ENCODE measurements around the gene ZSCAN9.

The ZSCAN9 gene

DNA sequence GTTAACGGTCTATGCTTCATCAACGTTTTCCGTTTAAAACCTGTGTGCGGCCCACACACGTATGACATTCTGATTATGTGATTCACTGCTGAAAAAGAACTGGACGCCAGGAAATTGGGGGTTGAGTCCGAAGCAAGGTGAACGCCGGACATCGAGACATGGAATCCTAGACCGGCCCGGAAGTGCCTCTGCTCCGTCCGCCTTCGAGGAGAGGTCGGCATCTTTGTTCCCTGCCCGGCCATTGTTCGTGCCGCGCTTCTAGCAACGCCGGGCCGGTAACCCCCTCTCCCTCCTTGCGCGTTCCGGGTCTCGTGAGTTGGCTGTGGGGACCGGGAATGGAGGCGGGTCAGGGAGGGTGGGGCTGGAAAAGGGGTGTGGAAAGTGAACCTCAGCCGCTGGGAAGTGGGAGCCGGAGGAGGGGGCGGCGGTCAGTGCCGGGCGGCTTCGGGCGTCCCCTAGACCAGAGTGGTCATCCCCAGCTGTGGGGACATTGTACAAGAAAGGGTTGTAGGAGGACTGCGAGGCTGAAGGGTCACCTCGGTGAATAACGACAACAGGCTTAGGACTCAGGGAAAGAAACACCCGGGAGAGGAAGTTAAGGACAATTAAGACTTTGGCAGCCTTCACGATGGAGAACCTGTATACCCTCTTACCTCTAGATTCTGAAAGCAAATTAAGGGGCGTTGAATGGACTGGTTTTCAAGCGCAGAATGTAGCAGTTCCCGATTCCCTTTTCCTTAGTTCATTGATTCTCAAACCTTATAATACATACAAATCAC, at the start of gene ZSCAN9:
ZSCAN9 (plus strand) TSS at position 220 of the 779 bp plus-strand sequence. CDS start 1,810 bp downstream, outside the sequence.
- no peak for DNase-seq (ENCODE audit: low read depth in 2 of 2)

DNA sequence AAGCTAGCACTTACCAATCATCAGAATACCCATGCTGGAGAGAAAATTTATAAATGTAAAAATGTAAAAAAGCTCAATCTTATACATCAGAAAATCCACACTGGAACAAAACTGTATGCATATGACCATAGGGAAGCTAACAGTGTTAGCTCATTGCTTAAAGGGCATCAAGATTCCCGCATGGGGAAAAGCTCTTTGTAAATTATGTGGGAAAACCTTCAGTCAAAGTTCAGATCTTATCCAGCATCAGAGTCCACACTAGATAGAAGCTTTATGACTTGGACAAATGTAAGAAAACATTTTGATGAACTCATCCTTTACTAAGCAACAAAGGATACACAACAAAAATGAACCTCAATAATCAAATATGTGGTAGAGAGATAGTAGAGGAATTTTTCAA, 48.7 kb upstream of the ZSCAN9 start:
- DNase-seq (ENCODE audit: low read depth in 2 of 2), result no peak

GRCh38 chr6:28182255-28182654, 42.8 kb upstream of the ZSCAN9 start:
- no peak for DNase-seq (ENCODE audit: low read depth in 2 of 2)

- no peak for DNase-seq (ENCODE audit: low read depth in 2 of 2)
These were observed 36.7 kb upstream of the ZSCAN9 start for GRCh38 chr6:28188111-28188979.

DNA sequence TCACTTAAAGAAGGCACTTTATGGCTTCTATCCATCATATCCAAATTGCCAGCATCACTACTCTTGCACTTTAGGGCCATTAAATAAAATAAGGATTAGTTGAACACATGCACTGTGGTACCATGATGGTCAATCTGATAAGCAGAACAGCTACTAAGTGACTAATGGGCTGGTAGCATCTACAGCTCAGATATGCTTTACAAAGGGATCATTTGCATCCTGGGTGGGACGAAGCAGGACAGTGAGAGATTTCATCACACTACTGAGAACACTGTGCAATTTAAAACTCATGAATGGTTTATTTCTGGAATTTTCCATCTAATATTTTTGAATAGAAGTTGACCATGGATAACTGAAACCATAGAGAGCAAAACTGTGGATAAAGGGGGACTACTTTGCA, 25.1 kb upstream of the ZSCAN9 start:
- DNase-seq (ENCODE audit: low read depth in 2 of 2), result no peak

GRCh38 chr6:28203201-28203600, 21.9 kb upstream of the ZSCAN9 start:
- no peak for DNase-seq (ENCODE audit: low read depth in 2 of 2)

DNA sequence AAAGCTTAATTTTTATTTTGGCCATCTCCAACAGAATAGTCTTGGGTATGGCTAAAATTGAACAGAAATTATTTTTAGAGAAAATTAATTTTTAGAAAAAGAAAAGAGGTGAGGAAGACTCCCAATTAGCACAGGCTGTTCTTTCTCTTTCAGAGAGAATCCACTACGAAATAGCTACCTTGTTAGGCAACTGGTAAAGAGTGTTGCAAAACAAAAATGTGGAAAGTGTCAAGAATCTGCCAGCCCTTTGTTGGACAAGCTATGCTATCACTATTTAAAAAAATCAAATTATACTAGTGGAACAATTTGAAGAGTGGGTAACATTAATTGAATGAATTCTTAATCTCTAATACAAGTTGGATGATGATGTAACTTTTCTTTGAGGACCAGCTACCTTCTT, 19.2 kb upstream of the ZSCAN9 start:
- DNase-seq (ENCODE audit: low read depth in 2 of 2), result no peak

DNA sequence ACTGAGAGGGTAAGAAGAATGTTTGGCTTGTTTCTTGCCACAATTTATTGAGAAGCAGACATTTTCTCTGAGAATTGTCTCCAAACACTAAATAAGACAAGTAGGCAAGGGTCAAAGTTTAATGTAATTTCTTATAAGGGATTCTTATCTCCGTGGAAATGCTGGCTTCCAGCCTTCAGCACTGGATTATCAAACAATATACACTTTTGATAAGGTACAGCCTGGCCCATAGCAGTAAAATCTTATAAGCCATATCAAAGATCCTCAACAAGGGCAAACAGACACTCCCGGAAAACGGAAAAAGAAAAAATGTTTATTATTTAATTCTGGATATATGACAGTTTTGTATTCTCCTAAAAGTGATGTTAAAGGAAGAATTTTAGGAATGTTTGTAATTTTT, 18.5 kb upstream of the ZSCAN9 start:
- DNase-seq (ENCODE audit: low read depth in 2 of 2), result no peak

GRCh38 chr6:28206928-28207509, 18.1 kb upstream of the ZSCAN9 start:
- no peak for DNase-seq (ENCODE audit: low read depth in 2 of 2)

- no peak for DNase-seq (ENCODE audit: low read depth in 2 of 2)
These were observed 17.5 kb upstream of the ZSCAN9 start for GRCh38 chr6:28207510-28208110.

GRCh38 chr6:28208111-28208659, 16.9 kb upstream of the ZSCAN9 start:
- no peak for DNase-seq (ENCODE audit: low read depth in 2 of 2)

- no peak for DNase-seq (ENCODE audit: low read depth in 2 of 2)
These were observed 15.1 kb upstream of the ZSCAN9 start for GRCh38 chr6:28209753-28210535.

- DNase-seq (ENCODE audit: low read depth in 2 of 2), result no peak
These were observed 13.1 kb upstream of the ZSCAN9 start for GRCh38 chr6:28211840-28212509.

- no peak for DNase-seq (ENCODE audit: low read depth in 2 of 2)
These were observed 12.4 kb upstream of the ZSCAN9 start for GRCh38 chr6:28212510-28213212.

- DNase-seq (ENCODE audit: low read depth in 2 of 2), result no peak
These were observed 11.9 kb upstream of the ZSCAN9 start for GRCh38 chr6:28213213-28213523.

GRCh38 chr6:28215425-28215824, 9.7 kb upstream of the ZSCAN9 start:
- no peak for DNase-seq (ENCODE audit: low read depth in 2 of 2)

DNA sequence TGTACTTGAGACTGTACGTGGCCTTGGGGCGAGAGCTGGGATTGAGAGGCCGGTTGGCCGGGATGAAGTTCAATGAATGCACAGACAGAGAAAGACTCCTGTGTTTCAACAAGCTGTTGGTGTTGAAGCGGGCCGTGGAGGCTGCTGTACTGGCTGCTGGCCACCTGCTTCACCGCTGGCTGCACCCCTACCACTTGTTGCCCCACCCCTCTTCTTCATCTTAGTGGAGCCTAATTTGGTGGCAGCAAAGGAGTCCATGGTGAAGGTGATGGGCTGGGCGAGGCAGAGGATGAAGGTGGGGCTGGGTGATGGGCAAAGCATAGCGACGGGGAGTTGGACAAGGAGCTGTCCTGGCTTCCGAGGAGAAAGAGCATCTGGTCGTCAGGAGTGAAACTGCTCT, 7.2 kb upstream of the ZSCAN9 start:
- DNase-seq (ENCODE audit: low read depth in 2 of 2), result no peak

- no peak for DNase-seq (ENCODE audit: low read depth in 2 of 2)
These were observed 6.5 kb upstream of the ZSCAN9 start for GRCh38 chr6:28218312-28219248.
